ENCODE results near the gene ITK.

ITK gene

GRCh38 chr5:157143127-157143971 lies 37.3 kb upstream of the ITK start:
- H3K36me3 ChIP-seq (replicated peaks) = peaks cover 2% of the 10 kb centered on the region
- H3K27me3 ChIP-seq (replicated peaks) = no peaks in the 10 kb centered on the region
- H3K27ac ChIP-seq = peak overlapping the region; percentile 85
- H3K4me3 ChIP-seq (ENCODE audit: low read depth, low read length) = peak overlapping the region; percentile 98
- DNase-seq = peak; percentile 11
- TF ChIP-seq, protein P1, sequence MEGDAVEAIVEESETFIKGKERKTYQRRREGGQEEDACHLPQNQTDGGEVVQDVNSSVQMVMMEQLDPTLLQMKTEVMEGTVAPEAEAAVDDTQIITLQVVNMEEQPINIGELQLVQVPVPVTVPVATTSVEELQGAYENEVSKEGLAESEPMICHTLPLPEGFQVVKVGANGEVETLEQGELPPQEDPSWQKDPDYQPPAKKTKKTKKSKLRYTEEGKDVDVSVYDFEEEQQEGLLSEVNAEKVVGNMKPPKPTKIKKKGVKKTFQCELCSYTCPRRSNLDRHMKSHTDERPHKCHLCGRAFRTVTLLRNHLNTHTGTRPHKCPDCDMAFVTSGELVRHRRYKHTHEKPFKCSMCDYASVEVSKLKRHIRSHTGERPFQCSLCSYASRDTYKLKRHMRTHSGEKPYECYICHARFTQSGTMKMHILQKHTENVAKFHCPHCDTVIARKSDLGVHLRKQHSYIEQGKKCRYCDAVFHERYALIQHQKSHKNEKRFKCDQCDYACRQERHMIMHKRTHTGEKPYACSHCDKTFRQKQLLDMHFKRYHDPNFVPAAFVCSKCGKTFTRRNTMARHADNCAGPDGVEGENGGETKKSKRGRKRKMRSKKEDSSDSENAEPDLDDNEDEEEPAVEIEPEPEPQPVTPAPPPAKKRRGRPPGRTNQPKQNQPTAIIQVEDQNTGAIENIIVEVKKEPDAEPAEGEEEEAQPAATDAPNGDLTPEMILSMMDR (IDR thresholded peaks at IDR 0.05; ENCODE audit: low read depth, low read length, missing control alignments) = no peak
- in situ Hi-C loops (cut with HindIII; ENCODE audit: low pct_ligation_motif_present, low sequenced_read_pairs) = no loop called here

DNA sequence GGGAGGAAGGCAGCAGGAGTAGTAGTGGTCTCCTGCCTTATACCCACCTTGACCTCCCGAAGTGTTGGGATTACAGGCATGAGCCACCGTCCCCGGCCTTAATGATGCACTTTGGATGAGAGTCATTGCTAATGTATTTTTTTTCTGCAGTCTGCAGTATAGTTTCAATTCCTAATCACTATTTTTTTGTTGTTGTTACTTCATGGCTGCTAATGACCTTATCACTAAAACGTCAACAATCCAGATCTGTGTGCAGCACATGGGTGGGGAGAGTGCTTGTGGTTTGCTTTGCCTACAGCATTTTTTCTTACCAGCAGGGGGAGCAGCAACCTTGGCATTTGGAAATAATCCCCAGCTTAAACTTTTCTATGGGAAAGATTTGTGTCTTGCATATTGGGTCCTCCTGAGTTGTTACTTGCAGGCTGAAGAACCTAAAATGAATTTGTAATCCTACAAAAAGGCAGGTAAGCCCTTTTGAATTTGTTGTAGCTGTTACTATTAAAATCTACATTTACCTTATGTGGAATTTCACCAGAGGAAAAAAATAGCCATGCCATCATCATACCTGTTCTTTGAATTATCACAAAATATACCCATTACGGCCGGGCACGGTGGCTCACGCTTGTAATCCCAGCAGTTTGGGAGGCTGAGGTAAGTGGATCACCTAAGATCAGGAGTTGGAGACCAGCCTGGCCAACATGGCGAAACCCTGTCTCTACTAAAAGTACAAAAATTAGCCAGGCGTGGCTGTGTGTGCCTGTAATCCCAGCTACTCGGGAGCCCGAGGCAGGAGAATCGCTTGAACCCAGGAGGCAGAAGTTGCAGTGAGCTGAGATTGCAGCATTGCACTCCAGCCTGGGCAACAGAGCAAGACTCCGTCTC lies 31.7 kb upstream of the ITK start:
- no peaks in the 10 kb centered on the region for H3K27me3 ChIP-seq (replicated peaks)
- H3K36me3 ChIP-seq (replicated peaks) = no peaks in the 10 kb centered on the region
- TF ChIP-seq, protein P1 (IDR thresholded peaks at IDR 0.05; ENCODE audit: low read depth, low read length, missing control alignments) = peak; percentile 90
- in situ Hi-C loops (cut with HindIII; ENCODE audit: low pct_ligation_motif_present, low sequenced_read_pairs) = no loop called here
- H3K4me3 ChIP-seq (ENCODE audit: low read depth, low read length) = no peak overlapping the region
- peak; percentile 69 for DNase-seq
- H3K27ac ChIP-seq = no peak overlapping the region

GRCh38 chr5:157150995-157151394 lies 29.6 kb upstream of the ITK start:
- no peak for DNase-seq
- H3K27ac ChIP-seq = no peak overlapping the region
- TF ChIP-seq, protein P1 (IDR thresholded peaks at IDR 0.05; ENCODE audit: low read depth, low read length, missing control alignments) = no peak
- no peaks in the 10 kb centered on the region for H3K36me3 ChIP-seq (replicated peaks)
- no peak overlapping the region for H3K4me3 ChIP-seq (ENCODE audit: low read depth, low read length)
- H3K27me3 ChIP-seq (replicated peaks) = no peaks in the 10 kb centered on the region
- in situ Hi-C loops (cut with HindIII; ENCODE audit: low pct_ligation_motif_present, low sequenced_read_pairs) = no loop called here

DNA sequence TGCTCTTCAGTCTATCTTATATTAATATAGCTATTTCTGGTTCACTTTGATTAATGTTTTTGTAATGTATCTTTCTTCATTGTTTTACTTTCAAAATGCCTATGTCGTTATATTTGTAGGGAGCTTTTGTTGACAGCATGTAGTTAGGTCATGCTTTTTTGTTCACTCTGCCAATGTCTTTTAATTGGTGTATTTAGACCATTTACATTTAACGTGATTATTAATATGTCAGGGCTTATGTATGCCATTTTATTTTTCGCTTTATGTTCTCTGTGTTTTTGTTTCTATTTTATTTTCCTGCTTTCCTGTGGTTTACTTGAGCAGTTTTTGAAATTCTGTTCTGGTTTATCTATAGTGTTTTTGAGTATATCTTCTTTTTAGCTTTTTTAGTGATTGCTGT lies 25.3 kb upstream of the ITK start:
- no peaks in the 10 kb centered on the region for H3K27me3 ChIP-seq (replicated peaks)
- no peaks in the 10 kb centered on the region for H3K36me3 ChIP-seq (replicated peaks)
- TF ChIP-seq, protein P1 (IDR thresholded peaks at IDR 0.05; ENCODE audit: low read depth, low read length, missing control alignments) = no peak
- in situ Hi-C loops (cut with HindIII; ENCODE audit: low pct_ligation_motif_present, low sequenced_read_pairs) = no loop called here
- H3K4me3 ChIP-seq (ENCODE audit: low read depth, low read length) = no peak overlapping the region
- no peak overlapping the region for H3K27ac ChIP-seq
- no peak for DNase-seq

DNA sequence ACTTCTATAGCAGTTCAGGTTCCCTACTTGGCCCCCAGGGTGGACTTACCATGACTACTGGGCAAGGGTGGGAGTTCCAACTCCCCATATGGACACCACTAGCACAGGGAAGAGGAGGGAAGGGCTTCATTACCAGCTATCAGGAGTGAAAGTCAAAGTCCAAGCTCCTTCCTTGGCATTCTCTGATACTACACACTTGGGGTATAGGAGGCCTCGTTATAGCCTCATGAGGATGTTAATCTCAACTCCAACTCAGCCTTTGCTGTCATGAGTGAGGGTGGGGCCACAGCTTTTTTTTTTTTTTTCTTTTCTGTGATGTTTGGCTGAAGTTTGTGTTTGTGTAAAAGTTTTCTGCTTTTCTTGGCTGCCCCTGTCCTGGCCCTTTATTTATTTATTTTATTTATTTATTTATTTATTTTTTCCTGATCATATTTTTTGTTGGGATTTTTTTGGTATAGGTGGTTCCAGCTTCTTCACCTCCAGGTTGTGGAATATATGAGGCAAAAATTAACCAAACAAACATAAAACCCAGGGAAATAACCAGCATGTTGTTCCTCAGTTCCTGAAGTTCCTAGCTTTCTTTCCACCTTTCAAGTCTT lies 23.2 kb upstream of the ITK start:
- H3K4me3 ChIP-seq (ENCODE audit: low read depth, low read length) = no peak overlapping the region
- DNase-seq = no peak
- H3K36me3 ChIP-seq (replicated peaks) = no peaks in the 10 kb centered on the region
- H3K27ac ChIP-seq = no peak overlapping the region
- TF ChIP-seq, protein P1 (IDR thresholded peaks at IDR 0.05; ENCODE audit: low read depth, low read length, missing control alignments) = no peak
- H3K27me3 ChIP-seq (replicated peaks) = no peaks in the 10 kb centered on the region
- in situ Hi-C loops (cut with HindIII; ENCODE audit: low pct_ligation_motif_present, low sequenced_read_pairs) = no loop called here
